Adrenal gland (tissue), 5 donors: ENCODE results near the gene ABTB2.

Experiments used
- CTCF ChIP-seq, 6 experiments: fragments of 450-650 bp in 4 of 6; fragments of 200-600 bp in 2 of 6; sonication (generic) in 1 of 6; IDR thresholded peaks; 1 replicate in 5 of 6; 2 replicates in 1 of 6; pipeline versions ENCODE4 v1.5.1 to v1.8.0; 2016 to 2021; ENCODE audit warnings: antibody characterized with exemption in 6 of 6, mild to moderate bottlenecking in 2 of 6, moderate library complexity in 1 of 6
- POLR2A ChIP-seq, 2 donors: fragments of 450-650 bp; IDR thresholded peaks; one replicate each; pipeline ENCODE4 v1.6.1; 2017; ENCODE audit warnings: antibody characterized with exemption in 2 of 2, mild to moderate bottlenecking in 2 of 2, moderate library complexity in 1 of 2
- donor health status: DM: no; HTN: no; CAD: no.

GRCh38 chr11:34114014-34114413, 243.8 kb downstream of the ABTB2 start:
- TF ChIP-seq CTCF (IDR thresholded peaks at IDR 0.05) (no peak), POLR2A (IDR thresholded peaks at IDR 0.05) (no peak)
